Coronary artery (tissue), 2 donors: ENCODE measurements around the gene ERC2.
"Not testable (repeated sequence)": the region's sequence is repeated elsewhere in the genome, so short reads cannot be mapped to it uniquely, and the experiment has no call there.

Experiments used
- DNase-seq: peaks from one replicate; pipeline ENCODE4 v3.0.0-alpha.2; 2017; ENCODE audit warnings: low spot score
- H3K27ac ChIP-seq, 2 donors: fragments of 200-600 bp; sonication (generic); one replicate each; pipeline ENCODE4 v1.5.1; 2016 to 2019
- H3K4me3 ChIP-seq: fragments of 200-600 bp; sonication (generic); 2 replicates; pipeline ENCODE4 v1.5.1; 2016; ENCODE audit warnings: mild to moderate bottlenecking, moderate library complexity
- TF ChIP-seq, protein P1 (sequence below): fragments of 200-600 bp; sonication (generic); IDR thresholded peaks from one replicate; pipeline ENCODE4 v1.5.1; 2019; ENCODE audit warnings: antibody characterized with exemption

Gene ERC2

DNA sequence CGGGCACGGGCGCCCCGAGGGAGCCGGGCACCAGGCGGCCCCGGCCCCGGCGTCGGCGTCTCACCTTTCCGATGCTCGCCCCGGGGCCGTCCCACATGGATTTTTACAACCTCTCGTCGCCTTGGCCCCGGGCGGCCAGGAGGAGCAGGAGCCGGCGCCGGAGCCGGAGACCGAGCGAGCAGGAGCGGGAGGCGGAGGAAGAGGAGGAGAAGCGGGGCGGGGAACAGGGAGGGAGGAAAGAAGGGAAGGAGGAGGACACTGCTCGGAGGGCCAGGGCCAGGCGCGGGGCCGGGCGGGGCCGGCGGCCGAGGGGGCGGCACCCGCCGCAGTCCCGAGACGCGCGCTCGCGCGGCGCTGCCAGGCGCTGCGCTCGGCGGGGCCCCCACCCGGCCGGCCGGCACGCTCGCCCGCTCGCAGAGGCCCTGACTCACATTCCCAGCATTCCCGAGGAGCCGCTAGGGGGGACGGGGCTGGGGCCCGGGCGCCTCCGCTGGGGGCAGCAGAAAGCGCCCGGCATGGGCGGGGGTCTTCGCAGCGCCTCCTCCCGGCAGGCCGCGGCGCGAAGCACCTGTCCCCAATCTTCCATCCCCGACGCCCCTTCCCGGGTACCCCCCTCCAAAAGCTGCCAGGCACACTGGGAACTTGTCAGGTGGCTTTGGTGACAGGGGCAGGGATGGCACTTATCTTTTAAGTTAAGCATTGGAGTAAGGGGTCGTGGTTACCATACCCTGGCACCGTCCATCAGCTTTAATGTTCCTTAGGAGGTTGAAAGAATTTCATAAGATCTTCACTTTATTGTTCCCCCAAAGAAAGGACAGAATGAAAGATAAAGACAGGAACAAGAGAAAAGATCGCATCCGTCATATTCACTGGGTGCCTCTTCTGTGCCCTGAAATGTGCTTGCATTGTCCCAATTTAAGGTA, at the start of gene ERC2:
Gene ERC2 (minus strand): TSS at position 284 of the 923 bp plus-strand sequence.
- H3K4me3 ChIP-seq: peak within 1 kb of the TSS; percentile 71
- no peak for DNase-seq
- TF ChIP-seq, protein P1, sequence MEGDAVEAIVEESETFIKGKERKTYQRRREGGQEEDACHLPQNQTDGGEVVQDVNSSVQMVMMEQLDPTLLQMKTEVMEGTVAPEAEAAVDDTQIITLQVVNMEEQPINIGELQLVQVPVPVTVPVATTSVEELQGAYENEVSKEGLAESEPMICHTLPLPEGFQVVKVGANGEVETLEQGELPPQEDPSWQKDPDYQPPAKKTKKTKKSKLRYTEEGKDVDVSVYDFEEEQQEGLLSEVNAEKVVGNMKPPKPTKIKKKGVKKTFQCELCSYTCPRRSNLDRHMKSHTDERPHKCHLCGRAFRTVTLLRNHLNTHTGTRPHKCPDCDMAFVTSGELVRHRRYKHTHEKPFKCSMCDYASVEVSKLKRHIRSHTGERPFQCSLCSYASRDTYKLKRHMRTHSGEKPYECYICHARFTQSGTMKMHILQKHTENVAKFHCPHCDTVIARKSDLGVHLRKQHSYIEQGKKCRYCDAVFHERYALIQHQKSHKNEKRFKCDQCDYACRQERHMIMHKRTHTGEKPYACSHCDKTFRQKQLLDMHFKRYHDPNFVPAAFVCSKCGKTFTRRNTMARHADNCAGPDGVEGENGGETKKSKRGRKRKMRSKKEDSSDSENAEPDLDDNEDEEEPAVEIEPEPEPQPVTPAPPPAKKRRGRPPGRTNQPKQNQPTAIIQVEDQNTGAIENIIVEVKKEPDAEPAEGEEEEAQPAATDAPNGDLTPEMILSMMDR: no peak
- no peak within 1 kb of the TSS for H3K27ac ChIP-seq

DNA sequence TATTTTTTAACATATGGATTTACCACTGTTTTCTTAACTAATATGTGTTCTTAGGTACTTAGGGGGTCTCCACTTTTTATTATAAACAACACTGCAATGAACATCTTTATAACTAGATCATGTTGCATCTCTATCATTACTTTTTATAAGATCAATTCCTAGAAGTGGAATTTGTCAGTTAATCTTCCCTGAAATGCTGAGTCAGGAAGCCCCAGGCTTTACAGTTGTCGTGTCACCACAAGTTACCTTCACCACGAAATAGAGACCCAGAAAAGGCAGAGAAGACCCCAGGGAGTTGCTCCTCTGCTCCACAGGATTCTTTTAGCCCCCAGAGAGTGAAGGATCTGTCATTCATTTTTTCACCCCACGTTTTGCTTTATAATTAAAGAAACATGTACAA, 34.5 kb upstream of the ERC2 start:
- TF ChIP-seq, protein P1: no peak
- no peak overlapping the region for H3K27ac ChIP-seq
- no peak overlapping the region for H3K4me3 ChIP-seq
- DNase-seq: no peak

DNA sequence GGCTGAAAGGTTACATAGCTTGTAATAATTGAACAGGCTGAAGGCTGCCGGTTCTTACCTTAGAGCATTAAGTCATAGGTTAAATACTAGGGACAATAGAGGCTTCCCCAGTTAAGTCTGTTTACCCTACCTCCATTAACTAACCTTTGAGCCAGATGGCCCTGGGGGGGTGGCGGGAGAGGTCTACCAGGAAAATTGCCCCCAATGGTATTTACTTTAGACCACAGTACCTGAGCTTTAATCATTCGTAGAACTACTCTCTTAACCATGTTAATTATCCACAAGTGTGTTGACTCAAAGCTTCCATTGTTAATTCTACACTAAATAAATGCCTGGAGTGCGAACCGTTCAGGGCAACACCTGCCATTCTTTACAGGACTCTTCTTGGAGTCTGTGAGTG, 28.1 kb upstream of the ERC2 start:
- not testable (repeated sequence) for DNase-seq, H3K27ac ChIP-seq, H3K4me3 ChIP-seq

DNA sequence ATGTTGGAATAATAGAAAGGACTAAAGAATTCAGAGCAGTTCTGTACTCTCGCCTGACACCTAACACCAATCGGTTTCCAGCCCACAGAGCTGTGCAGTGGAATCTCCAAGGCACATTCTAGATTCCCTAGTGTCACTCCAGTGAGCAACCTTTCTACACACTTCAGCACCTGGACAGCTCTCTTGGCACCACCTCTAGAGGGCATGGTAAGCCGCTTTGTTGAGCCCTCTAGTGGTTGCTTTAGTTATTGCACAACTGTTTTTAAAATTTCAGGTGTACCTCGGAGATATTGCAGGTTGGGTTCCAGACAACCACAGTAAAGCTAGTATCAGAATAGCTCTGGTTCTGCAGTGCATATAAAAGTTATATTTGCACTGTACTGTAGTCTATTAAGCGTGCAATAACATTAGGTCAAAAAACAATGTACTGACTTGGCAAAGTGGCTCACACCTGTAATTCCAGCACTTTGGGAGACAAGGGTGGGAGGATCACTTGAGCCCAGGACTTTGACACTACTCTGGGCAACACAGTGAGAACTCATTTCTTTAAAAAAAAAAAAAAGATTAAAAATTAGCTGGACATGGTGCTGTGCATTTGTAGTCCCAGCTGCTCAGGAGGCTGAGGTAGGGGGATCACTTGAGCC, 26.5 kb upstream of the ERC2 start:
- no peak overlapping the region for H3K27ac ChIP-seq
- H3K4me3 ChIP-seq: no peak overlapping the region
- no peak for DNase-seq
- TF ChIP-seq, protein P1: peak; percentile 65

DNA sequence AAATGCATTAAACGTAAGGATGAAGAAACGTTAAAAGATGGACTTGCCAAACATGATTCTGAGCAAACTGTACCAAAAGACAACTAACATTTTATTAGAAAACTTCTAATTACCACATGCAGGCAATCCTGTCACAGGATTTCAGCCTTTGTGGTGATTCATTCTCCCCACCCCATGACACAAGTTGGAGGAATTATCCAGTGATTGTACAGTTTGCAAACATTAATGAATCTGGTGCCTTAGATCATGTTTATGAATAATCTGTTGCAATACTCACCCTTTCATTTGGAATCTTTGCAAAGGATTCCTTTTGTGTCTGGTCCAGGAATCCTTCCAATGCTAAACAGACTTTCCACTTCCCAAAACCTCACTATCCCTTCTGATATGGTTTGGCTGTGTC, 23.3 kb upstream of the ERC2 start:
- no peak overlapping the region for H3K4me3 ChIP-seq
- DNase-seq: no peak
- TF ChIP-seq, protein P1: no peak
- no peak overlapping the region for H3K27ac ChIP-seq

DNA sequence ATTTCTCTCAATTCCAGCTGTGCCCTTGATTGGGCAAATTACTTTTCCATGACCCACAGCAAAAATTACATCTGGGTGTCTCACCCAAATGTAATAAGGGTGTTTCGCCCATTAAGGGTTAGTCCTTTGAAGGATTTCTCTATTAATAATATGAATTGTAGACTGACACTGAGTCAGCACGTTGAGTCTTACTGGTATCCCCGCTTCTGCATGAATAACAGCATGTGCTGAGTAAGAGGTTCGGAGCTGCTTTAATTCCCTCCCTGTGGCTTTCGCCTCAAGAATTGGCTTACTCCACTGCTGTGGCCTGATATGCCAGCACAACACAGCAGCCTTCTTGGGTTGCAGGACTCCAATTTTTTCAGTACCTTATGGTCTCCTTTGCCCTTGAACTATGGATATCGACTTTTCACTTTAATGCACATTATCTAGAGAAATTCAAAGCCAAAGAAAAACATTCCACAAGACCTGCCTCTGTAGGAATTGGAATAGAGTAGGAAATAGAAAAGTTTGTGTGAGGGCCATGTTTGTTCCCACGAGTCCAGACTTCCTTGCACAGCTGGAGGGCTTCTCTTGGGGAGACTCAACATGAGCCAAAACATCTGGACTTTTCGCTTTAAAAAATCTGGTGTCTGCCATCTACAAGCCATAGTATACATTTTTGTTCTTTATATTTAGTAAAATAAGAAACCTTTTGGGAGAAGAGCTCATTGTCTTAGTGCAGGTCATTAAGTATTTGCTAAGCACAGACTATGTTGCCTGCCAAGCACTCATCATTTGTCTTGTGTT, 20.7 kb upstream of the ERC2 start:
- H3K4me3 ChIP-seq: no peak overlapping the region
- TF ChIP-seq, protein P1: no peak
- no peak overlapping the region for H3K27ac ChIP-seq
- no peak for DNase-seq

DNA sequence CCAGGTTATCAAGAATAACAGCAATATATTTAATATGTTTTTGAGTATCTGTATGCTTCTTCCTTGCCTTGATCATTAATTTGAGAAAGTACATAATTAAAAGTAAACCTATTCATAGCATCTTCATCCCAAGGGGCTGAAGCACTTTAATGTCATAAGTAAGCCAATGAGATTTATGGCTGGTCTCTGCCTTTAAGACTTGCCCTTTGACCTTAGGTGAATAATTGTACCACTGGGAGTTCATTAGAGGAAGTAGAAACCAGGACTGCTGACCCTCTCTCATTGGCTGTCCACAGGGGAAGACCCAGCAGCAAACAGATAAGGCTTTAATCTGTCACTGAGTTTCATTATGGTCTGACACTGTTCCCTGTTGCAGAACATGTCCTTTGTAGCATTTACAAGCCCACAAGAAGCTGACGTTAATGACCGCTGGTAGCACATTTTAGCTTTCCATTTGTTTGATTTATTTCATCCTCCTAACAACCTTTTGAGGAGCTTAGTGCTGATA, 16.3 kb upstream of the ERC2 start:
- TF ChIP-seq, protein P1: no peak
- no peak overlapping the region for H3K27ac ChIP-seq
- no peak for DNase-seq
- H3K4me3 ChIP-seq: no peak overlapping the region
